IMR-90 (cell line): Measurements from ENCODE around the gene PSD2. TPM values are rescaled to one million over a fixed set of nuclear protein-coding genes. Genes with fewer than 3 reads are reported as not detected.

Experiments used
- ATAC-seq: fragments of 200-7000 bp; cut with Tn5 transposase; 2 replicates; pipeline ENCODE4 v1.9.1; 2020; ENCODE audit warnings: low read depth, mild to moderate bottlenecking, moderate library complexity
- BruUV-seq: library from RNA; stranded (reverse); fragments of 400-500 nt; replicated peaks from 2 replicates; lab custom pipeline; 2021; lab: Mats Ljungman, UMichigan
- CTCF ChIA-PET: fragments of 300-600 bp; formaldehyde crosslinking; extraction: SDS; loops from one replicate; lab custom pipeline; 2021; ENCODE audit warnings: antibody characterized with exemption; lab: Yijun Ruan, JAX
- POLR2A ChIA-PET: fragments of 300-600 bp; sonication (Branson Sonifier 250); formaldehyde crosslinking; loops from one replicate; lab custom pipeline; 2022; ENCODE audit warnings: antibody characterized with exemption; ENCODE audit not compliant: unreplicated experiment; lab: Charles Lee
- DNase-seq: peaks from one replicate; pipeline ENCODE4 v3.0.0; 2013
- H2AFZ ChIP-seq: replicated peaks from 2 replicates; pipeline ENCODE3; 2013; ENCODE audit warnings: low read length, mild to moderate bottlenecking; ENCODE audit not compliant: poor library complexity
- H2AK5ac ChIP-seq: 2 replicates; pipeline ENCODE4 v1.6.1; 2013; ENCODE audit warnings: low read depth, low read length, inconsistent platforms
- H2AK9ac ChIP-seq: replicated peaks from 2 replicates; pipeline ENCODE3; 2013; ENCODE audit warnings: mild to moderate bottlenecking, low read depth, low read length, moderate library complexity; ENCODE audit not compliant: poor library complexity
- H2BK120ac ChIP-seq: 2 replicates; pipeline ENCODE4 v1.6.1; 2013; ENCODE audit warnings: low read depth, low read length, inconsistent platforms
- H2BK15ac ChIP-seq: 3 replicates; pipeline ENCODE4 v1.6.1; 2013; ENCODE audit warnings: low read depth, low read length, inconsistent platforms
- H2BK20ac ChIP-seq: 2 replicates; pipeline ENCODE4 v1.6.1; 2013; ENCODE audit warnings: low read depth, mild to moderate bottlenecking, inconsistent platforms, low read length, moderate library complexity
- H2BK5ac ChIP-seq: 2 replicates; pipeline ENCODE4 v1.6.1; 2013; ENCODE audit warnings: mild to moderate bottlenecking, low read depth, low read length, inconsistent platforms; ENCODE audit not compliant: poor library complexity, severe bottlenecking
- H3K14ac ChIP-seq: replicated peaks from 2 replicates; pipeline ENCODE4 v1.6.1; 2013; ENCODE audit warnings: low read depth, low read length, inconsistent platforms
- H3K18ac ChIP-seq: 2 replicates; pipeline ENCODE4 v1.6.1; 2013; ENCODE audit warnings: low read depth, low read length, control low read depth
- H3K23ac ChIP-seq: 2 replicates; pipeline ENCODE4 v1.6.1; 2013; ENCODE audit warnings: low read depth, low read length, inconsistent platforms
- H3K27ac ChIP-seq: 2 replicates; pipeline ENCODE4 v1.5.1; 2013; ENCODE audit warnings: mild to moderate bottlenecking, control low read depth, low read length; ENCODE audit not compliant: insufficient read depth
- H3K27me3 ChIP-seq: 2 replicates; pipeline ENCODE4 v1.6.1; 2013; ENCODE audit warnings: low read length; ENCODE audit not compliant: control insufficient read depth, insufficient read depth
- H3K36me3 ChIP-seq: 2 replicates; pipeline ENCODE4 v1.6.1; 2013; ENCODE audit warnings: low read length, mixed read lengths; ENCODE audit not compliant: control insufficient read depth, insufficient read depth
- H3K4ac ChIP-seq: 2 replicates; pipeline ENCODE4 v1.6.1; 2013; ENCODE audit warnings: low read depth, low read length, inconsistent platforms
- H3K4me1 ChIP-seq: 2 replicates; pipeline ENCODE4 v1.6.1; 2013; ENCODE audit warnings: low read length, mixed read lengths; ENCODE audit not compliant: control insufficient read depth, insufficient read depth
- H3K4me2 ChIP-seq: 2 replicates; pipeline ENCODE4 v1.6.1; 2013; ENCODE audit warnings: low read depth, mild to moderate bottlenecking, control low read depth, low read length, moderate library complexity
- H3K4me3 ChIP-seq: 2 replicates; pipeline ENCODE4 v1.5.1; 2013; ENCODE audit warnings: low read depth, mild to moderate bottlenecking, control low read depth, low read length, moderate library complexity; ENCODE audit not compliant: insufficient read depth
- H3K56ac ChIP-seq: 2 replicates; pipeline ENCODE4 v1.6.1; 2013; ENCODE audit warnings: low read length, inconsistent platforms; ENCODE audit not compliant: insufficient read depth; ENCODE audit errors: extremely low read depth
- H3K79me1 ChIP-seq, 2 experiments: 2 replicates each; pipeline ENCODE4 v1.6.1; 2013; ENCODE audit warnings: low read length in 2 of 2, inconsistent platforms in 1 of 2, low read depth in 1 of 2
- H3K9ac ChIP-seq: 2 replicates; pipeline ENCODE4 v1.6.1; 2013; ENCODE audit warnings: low read depth, low read length, control low read depth
- H3K9me1 ChIP-seq: 2 replicates; pipeline ENCODE4 v1.6.1; 2013; ENCODE audit warnings: low read length, inconsistent platforms; ENCODE audit not compliant: insufficient read depth
- H3K9me3 ChIP-seq: 2 replicates; pipeline ENCODE4 v1.6.1; 2013; ENCODE audit warnings: low read length; ENCODE audit not compliant: control insufficient read depth, insufficient read depth
- H4K20me1 ChIP-seq: 2 replicates; pipeline ENCODE4 v1.6.1; 2013; ENCODE audit warnings: low read length, inconsistent platforms; ENCODE audit not compliant: insufficient read depth
- H4K5ac ChIP-seq: 2 replicates; pipeline ENCODE4 v1.6.1; 2013; ENCODE audit warnings: mild to moderate bottlenecking, low read depth, low read length, control low read depth
- H4K8ac ChIP-seq, 2 experiments: 2 replicates each; pipeline ENCODE4 v1.6.1; 2013; ENCODE audit warnings: low read depth in 2 of 2, low read length in 2 of 2, control low read depth in 1 of 2, inconsistent platforms in 1 of 2
- H4K91ac ChIP-seq: 2 replicates; pipeline ENCODE4 v1.6.1; 2013; ENCODE audit warnings: low read depth, low read length, inconsistent platforms; ENCODE audit not compliant: insufficient read depth
- BHLHE40 ChIP-seq: fragments of 150-350 bp; IDR thresholded peaks from 2 replicates; pipeline ENCODE4 v1.6.1; 2016; ENCODE audit warnings: mild to moderate bottlenecking, low read depth, low read length
- CEBPB ChIP-seq: IDR thresholded peaks from 2 replicates; pipeline ENCODE4 v1.6.1; 2012; ENCODE audit warnings: low read depth, low read length, improper control_type of control experiment
- CHD1 ChIP-seq: IDR thresholded peaks from 2 replicates; pipeline ENCODE4 v1.6.1; 2012; ENCODE audit warnings: low read depth, low read length, improper control_type of control experiment
- ELK1 ChIP-seq: fragments of 150-350 bp; IDR thresholded peaks from 2 replicates; pipeline ENCODE4 v1.6.1; 2016; ENCODE audit warnings: low read depth, mild to moderate bottlenecking, low read length, moderate library complexity, borderline replicate concordance
- FOS ChIP-seq: fragments of 150-350 bp; IDR thresholded peaks from 2 replicates; pipeline ENCODE4 v1.6.1; 2016; ENCODE audit warnings: low read depth, low read length
- MAFK ChIP-seq: IDR thresholded peaks from 2 replicates; pipeline ENCODE4 v1.6.1; 2012; ENCODE audit warnings: low read depth, low read length, improper control_type of control experiment
- MAZ ChIP-seq: IDR thresholded peaks from 2 replicates; pipeline ENCODE4 v1.6.1; 2012; ENCODE audit warnings: low read depth, mild to moderate bottlenecking, low read length, improper control_type of control experiment, moderate library complexity, borderline replicate concordance
- MXI1 ChIP-seq: IDR thresholded peaks from 2 replicates; pipeline ENCODE4 v1.6.1; 2012; ENCODE audit warnings: low read depth, mild to moderate bottlenecking, low read length, moderate library complexity, borderline replicate concordance
- NFE2L2 ChIP-seq: fragments of 150-350 bp; IDR thresholded peaks from 2 replicates; pipeline ENCODE4 v1.6.1; 2016; ENCODE audit warnings: low read depth, mild to moderate bottlenecking, low read length
- POLR2A ChIP-seq: IDR thresholded peaks from 2 replicates; pipeline ENCODE4 v1.6.1; 2012; ENCODE audit warnings: mild to moderate bottlenecking, low read depth, low read length
- RAD21 ChIP-seq: IDR thresholded peaks from 2 replicates; pipeline ENCODE4 v1.6.1; 2012; ENCODE audit warnings: low read length, improper control_type of control experiment
- RCOR1 ChIP-seq: IDR thresholded peaks from 2 replicates; pipeline ENCODE4 v1.6.1; 2012; ENCODE audit warnings: mild to moderate bottlenecking, low read length, improper control_type of control experiment; ENCODE audit not compliant: insufficient replicate concordance
- USF2 ChIP-seq: fragments of 150-350 bp; IDR thresholded peaks from 2 replicates; pipeline ENCODE4 v1.6.1; 2017; ENCODE audit warnings: mild to moderate bottlenecking, antibody characterized with exemption, low read length, low read depth
- WGBS, 2 experiments: methylation state at CpG; one replicate each; pipeline versions ENCODE4 v1.1.5 to v1.1.7; 2013; ENCODE audit warnings: missing lambda C conversion rate in 2 of 2; ENCODE audit not compliant: insufficient read length in 1 of 2; ENCODE audit errors: extremely low coverage in 2 of 2; 5-methylcytosine and 5-hydroxymethylcytosine counted together
- dilution Hi-C: fragments of 300-500 bp; cut with HindIII; formaldehyde crosslinking; loops from one replicate; pipeline ENCODE4 v1.14.3; 2018; ENCODE audit warnings: low sequenced_read_pairs; ENCODE audit not compliant: unreplicated experiment
- in situ Hi-C: fragments of 300-500 bp; cut with MboI; formaldehyde crosslinking; loops from 3 replicates; pipeline ENCODE4 v1.14.3; 2019; ENCODE audit warnings: low sequenced_read_pairs, inconsistent platforms, mixed read lengths
- intact Hi-C: fragments of 100-400 bp; cut with micrococcal nuclease; formaldehyde crosslinking; loops from 2 replicates; pipeline ENCODE4 v1.10.0; 2022
- polyA plus RNA-seq, 3 experiments: library from polyadenylated mRNA; depleted of rRNA; stranded (reverse); fragments of >200 nt; gene quantifications; 2 replicates each; pipeline ENCODE4 v1.2.3, GENCODE V29; 2012; ENCODE audit warnings: low replicate concordance in 1 of 3
- total RNA-seq: library from RNA; depleted of rRNA; stranded (reverse); fragments of >200 nt; gene quantifications from 2 replicates; pipeline ENCODE4 v1.2.3, GENCODE V29; 2012

The PSD2 gene
- total and polyA plus RNA-seq, 2 of the 4 experiments (the other 2 are of a cell fraction): 0.05 TPM; not detected in 1

GRCh38 chr5:139820606-139821005 lies 25.0 kb downstream of the PSD2 start:
- H3K79me1 ChIP-seq: no peaks in the 10 kb centered on the region
- dilution Hi-C loops: no loop called here
- no peak overlapping the region for H3K14ac ChIP-seq
- no peak for ATAC-seq
- H2BK15ac ChIP-seq: no peak overlapping the region
- no peak overlapping the region for H3K4me3 ChIP-seq
- no peak overlapping the region for H2BK20ac ChIP-seq
- H3K9ac ChIP-seq: no peak overlapping the region
- no peak overlapping the region for H4K8ac ChIP-seq
- H3K27ac ChIP-seq: no peak overlapping the region
- no peak overlapping the region for H3K18ac ChIP-seq
- H3K23ac ChIP-seq: no peak overlapping the region
- H2AK9ac ChIP-seq: peak overlapping the region; percentile 76
- peaks cover 2% of the 10 kb centered on the region; the same call in 1 of the 2 replicates for H3K9me3 ChIP-seq
- no peaks in the 10 kb centered on the region for H3K4me1 ChIP-seq
- peaks cover 33% of the 10 kb centered on the region for H3K27me3 ChIP-seq
- TF ChIP-seq BHLHE40 (no peak), MAFK (no peak), CHD1 (no peak), MXI1 (no peak), FOS (no peak), NFE2L2 (no peak), MAZ (no peak), USF2 (no peak), RCOR1 (no peak), RAD21 (no peak), POLR2A (no peak), CEBPB (no peak), ELK1 (no peak)
- H4K20me1 ChIP-seq: no peaks in the 10 kb centered on the region; the same call in 1 of the 2 replicates
- ChIA-PET CTCF (no interaction called here), POLR2A (no interaction called here)
- no peak overlapping the region for H3K4me2 ChIP-seq
- no peak overlapping the region for H2AK5ac ChIP-seq
- no peak overlapping the region for H4K5ac ChIP-seq
- no peak overlapping the region for H2BK120ac ChIP-seq
- no peaks in the 10 kb centered on the region for H3K36me3 ChIP-seq
- intact Hi-C loops: no loop called here
- in situ Hi-C loops: no loop called here
- no TSS peak for BruUV-seq
- no peak overlapping the region for H3K56ac ChIP-seq
- DNase-seq: no peak
- H2BK5ac ChIP-seq: no peak overlapping the region
- no peak overlapping the region for H3K4ac ChIP-seq
- no peaks in the 10 kb centered on the region for H3K9me1 ChIP-seq
- no peak overlapping the region for H4K91ac ChIP-seq
- 20% methylated on average over 1 of the region's 4 CpGs; no CpG with 5 or more reads in 1 of the 2 experiments for WGBS, 2 experiments
- no peak overlapping the region for H2AFZ ChIP-seq
